K562 (cell line): ENCODE measurements around the gene ZNF629.

Experiments used
- CTCF ChIP-seq, 3 experiments: IDR thresholded peaks in 2 of 3; conservative IDR thresholded peaks in 1 of 3; 2 replicates each; pipeline ENCODE4 v1.5.1; 2011 to 2012; ENCODE audit warnings: low read length in 3 of 3, mild to moderate bottlenecking in 3 of 3, control low read depth in 2 of 3, improper control_type of control experiment in 1 of 3, inconsistent platforms in 1 of 3, low read depth in 1 of 3, mixed read lengths in 1 of 3, moderate library complexity in 1 of 3; ENCODE audit not compliant: insufficient read depth in 2 of 3
- POLR3G ChIP-seq: IDR thresholded peaks from 2 replicates; pipeline ENCODE4 v1.6.1; 2011; ENCODE audit not compliant: insufficient read length, insufficient replicate concordance; ENCODE audit errors: extremely low read depth
- ZNF639 ChIP-seq, 2 experiments: fragments of 200-800 bp in 1 of 2; sonication (Bioruptor generic) in 1 of 2; sonication (generic) in 1 of 2; formaldehyde crosslinking in 1 of 2; IDR thresholded peaks in 1 of 2; conservative IDR thresholded peaks in 1 of 2; 2 replicates each; pipeline versions ENCODE4 v1.5.0 to v1.6.1; 2016 to 2020; ENCODE audit warnings: missing compliant biosample characterization in 1 of 2, missing genetic modification characterization in 1 of 2, missing genetic modification reagents in 1 of 2

- TF ChIP-seq ZNF639 (CRISPR knock-in tag; conservative IDR thresholded peaks at IDR 0.05 in 1 of 2, IDR thresholded peaks at IDR 0.05 in 1 of 2) (no peak), POLR3G (no peak), CTCF (IDR thresholded peaks at IDR 0.05 in 2 of 3, conservative IDR thresholded peaks at IDR 0.05 in 1 of 3; ENCODE audit: insufficient read depth in 2 of 3, low read depth in 1 of 3, low read length in 3 of 3) (no peak)
These were observed 30.8 kb downstream of the ZNF629 start for GRCh38 chr16:30755955-30756780.
